ENCODE measurements around the gene MAST1.
"Not testable (repeated sequence)": the region's sequence is repeated elsewhere in the genome, so short reads cannot be mapped to it uniquely, and the experiment has no call there.

Gene MAST1

DNA sequence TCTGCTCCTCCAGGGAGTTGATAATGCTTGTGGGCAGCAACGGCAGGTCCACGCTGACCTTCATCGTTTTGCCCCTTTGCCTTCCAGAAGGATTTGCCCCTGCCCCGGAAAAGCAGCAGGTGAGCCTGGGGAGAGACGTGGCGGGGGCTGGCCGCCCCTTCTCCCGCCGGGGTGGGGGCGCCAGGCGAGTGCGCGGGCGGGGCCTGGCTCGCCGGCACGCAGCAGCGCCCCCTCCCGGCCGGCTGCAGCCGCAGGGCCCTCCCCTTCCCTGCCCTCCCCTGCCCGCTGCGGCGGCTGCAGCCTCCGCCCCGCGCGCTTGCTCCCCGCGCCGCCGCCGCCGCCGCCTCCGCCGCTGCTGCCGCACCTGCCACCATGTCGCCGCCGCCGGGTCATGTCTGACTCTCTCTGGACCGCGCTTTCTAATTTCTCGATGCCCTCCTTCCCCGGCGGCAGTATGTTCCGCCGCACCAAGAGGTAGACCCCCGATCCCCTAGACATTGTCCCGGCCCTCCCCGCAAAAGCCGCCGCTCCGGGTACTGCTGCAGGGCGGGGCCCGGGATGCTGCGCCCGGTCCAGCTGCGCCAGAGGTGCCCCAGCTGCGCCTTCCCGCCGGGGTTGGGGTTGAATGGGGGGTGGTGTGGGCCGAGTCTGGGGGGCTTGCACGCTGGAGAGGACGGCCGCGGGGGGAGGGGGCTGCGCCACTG, at the start of gene MAST1:
TSS of gene MAST1 (plus strand) at position 334 of the 704 bp plus-strand sequence. CDS start at position 392, 58 bp downstream.
- DNase-seq = peak; percentile 79

DNA sequence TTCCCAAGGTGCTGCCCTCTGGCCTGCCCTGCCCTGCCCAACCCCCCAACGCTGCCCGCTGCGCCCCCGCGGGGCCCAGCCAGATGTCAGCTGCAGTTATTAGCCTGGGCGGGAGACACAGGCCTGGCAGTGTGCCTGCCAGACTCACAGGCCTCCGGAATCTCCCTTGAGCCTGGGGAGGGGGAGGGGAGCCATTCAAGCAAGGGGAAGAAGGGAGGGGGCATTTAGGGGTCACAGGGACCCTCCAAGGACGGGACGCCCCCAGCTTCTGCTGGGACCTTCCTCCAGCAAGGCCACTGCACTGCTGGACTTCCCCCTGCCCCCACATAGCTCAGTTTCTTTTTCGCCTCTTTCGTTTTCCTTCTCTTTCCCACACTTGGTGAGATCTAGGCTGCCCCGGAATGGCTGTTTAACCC, 49.6 kb upstream of the MAST1 start:
- peak; percentile 93 for DNase-seq

DNA sequence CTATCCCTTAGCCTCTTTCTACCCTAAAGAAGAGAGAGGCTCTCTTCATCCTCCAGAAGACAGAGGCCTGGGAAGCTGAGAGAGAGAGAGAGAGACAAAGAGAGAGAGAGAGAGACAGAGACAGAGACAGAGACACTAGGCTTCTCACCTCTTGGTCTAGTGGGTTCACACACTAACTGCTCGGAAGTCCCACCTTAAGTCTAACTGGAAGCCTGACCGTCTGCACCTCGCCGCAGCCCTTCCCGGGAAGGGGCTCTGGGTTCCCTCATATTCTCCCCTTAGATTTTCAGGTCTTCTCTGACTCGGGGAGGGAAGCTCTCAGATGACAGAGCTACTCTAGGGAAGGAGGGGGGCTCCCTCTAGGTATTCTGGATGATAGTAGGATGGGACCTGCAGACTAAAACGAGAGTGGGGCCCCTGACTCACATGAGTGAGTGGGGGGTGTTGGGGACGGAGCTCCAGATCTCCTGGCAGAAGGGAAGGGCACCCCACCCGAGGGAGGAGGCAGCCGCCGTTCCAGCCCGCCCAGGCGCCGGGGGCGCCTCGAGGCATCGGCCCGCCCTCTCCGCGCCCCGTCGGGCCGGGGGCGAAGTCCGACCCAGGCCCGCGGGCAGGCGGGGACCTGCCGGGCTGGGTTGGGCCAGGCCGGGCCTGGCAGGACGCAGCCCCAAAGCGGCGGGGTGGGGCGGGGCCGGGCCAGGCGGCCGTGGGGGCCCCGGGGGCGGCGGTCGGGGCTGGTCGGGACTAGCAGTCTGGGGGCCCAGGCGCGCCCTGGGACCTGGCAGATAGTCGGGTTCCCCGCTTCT, 49.0 kb upstream of the MAST1 start:
- DNase-seq = no peak

DNA sequence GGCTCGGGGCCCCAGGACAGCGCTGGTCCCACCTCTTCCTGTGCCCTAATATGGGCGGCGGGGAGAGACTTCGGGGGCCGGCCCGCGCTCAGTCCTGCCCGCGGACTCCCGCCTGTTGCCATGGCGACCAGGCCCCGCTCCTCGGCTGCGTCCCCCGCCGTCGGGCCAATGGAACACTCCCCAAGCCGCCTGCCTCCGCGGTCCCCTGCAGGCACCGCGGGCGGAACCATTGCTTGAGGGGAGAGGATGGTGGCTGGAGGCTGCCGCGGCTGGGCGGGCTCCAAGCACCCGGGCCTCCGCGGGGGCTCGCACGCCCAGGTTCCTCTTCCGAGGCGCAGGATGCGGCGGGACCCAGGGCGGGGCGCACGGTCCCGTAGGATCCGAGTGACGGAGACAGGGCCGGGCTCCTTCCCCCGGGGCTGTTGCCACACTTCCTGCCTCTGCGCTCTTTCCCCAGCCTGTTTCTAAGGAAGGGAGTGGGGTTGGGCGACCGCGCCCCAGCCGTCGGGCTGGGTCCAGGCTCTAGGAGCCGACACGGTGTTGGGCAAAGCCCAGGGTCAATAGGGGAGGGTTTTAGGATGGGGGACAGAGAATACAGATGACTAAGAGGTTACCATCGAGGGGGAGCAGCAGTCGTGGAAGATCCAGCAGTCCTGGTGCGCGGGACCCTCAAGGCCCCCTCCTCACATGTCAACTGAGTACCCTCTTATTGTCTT, 48.3 kb upstream of the MAST1 start:
- DNase-seq = peak; percentile 99

DNA sequence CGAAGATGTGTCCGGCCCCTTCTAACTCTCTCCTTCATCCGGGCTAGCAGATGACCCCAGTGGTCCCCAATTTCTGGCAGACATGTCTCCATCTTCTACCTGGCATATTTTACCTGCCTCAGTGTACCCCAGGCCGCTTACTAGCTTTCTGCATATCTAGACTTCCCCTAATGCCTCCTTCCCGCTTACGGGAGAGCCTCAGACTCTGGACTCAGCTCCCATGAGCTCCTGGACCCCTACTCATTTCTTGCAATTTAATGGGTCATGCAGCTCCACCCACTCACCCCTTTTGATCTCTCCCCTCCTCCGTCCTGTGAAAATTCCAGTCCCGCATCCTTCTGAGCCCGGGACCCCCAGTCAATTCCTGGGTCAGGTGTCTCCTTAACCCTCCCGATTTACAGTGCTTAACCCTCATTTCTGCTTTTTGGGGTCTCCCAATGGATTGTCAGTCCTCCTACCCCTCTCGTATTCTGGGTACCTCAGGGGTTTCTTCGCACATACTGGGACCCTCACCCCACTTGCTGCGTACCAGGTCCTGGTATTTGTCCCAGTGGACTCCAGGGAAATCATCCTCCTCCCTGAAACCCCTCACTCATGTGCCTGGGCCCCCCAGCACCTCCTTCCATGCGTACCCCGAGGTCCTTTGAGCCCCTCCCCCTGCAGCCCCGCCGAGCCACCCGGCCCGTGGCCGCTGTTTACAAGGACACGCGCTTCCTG, 47.5 kb upstream of the MAST1 start:
- peak; percentile 24 for DNase-seq

DNA sequence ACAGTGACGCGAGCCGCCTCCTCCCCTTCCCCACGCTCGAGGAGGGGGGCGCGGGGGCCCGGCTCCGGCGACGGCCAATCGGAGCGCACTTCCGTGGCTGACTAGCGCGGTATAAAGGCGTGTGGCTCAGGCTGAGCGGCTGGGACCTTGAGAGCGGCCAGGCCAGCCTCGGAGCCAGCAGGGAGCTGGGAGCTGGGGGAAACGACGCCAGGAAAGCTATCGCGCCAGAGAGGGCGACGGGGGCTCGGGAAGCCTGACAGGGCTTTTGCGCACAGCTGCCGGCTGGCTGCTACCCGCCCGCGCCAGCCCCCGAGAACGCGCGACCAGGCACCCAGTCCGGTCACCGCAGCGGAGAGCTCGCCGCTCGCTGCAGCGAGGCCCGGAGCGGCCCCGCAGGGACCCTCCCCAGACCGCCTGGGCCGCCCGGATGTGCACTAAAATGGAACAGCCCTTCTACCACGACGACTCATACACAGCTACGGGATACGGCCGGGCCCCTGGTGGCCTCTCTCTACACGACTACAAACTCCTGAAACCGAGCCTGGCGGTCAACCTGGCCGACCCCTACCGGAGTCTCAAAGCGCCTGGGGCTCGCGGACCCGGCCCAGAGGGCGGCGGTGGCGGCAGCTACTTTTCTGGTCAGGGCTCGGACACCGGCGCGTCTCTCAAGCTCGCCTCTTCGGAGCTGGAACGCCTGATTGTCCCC, 46.8 kb upstream of the MAST1 start, which contains the start of gene JUNB:
TSS of gene JUNB (plus strand) at position 142 of the 706 bp plus-strand sequence. CDS start at position 428, 286 bp downstream.
- DNase-seq = peak; percentile 98

DNA sequence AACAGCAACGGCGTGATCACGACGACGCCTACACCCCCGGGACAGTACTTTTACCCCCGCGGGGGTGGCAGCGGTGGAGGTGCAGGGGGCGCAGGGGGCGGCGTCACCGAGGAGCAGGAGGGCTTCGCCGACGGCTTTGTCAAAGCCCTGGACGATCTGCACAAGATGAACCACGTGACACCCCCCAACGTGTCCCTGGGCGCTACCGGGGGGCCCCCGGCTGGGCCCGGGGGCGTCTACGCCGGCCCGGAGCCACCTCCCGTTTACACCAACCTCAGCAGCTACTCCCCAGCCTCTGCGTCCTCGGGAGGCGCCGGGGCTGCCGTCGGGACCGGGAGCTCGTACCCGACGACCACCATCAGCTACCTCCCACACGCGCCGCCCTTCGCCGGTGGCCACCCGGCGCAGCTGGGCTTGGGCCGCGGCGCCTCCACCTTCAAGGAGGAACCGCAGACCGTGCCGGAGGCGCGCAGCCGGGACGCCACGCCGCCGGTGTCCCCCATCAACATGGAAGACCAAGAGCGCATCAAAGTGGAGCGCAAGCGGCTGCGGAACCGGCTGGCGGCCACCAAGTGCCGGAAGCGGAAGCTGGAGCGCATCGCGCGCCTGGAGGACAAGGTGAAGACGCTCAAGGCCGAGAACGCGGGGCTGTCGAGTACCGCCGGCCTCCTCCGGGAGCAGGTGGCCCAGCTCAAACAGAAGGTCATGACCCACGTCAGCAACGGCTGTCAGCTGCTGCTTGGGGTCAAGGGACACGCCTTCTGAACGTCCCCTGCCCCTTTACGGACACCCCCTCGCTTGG, 46.1 kb upstream of the MAST1 start:
- peak; percentile 90 for DNase-seq

DNA sequence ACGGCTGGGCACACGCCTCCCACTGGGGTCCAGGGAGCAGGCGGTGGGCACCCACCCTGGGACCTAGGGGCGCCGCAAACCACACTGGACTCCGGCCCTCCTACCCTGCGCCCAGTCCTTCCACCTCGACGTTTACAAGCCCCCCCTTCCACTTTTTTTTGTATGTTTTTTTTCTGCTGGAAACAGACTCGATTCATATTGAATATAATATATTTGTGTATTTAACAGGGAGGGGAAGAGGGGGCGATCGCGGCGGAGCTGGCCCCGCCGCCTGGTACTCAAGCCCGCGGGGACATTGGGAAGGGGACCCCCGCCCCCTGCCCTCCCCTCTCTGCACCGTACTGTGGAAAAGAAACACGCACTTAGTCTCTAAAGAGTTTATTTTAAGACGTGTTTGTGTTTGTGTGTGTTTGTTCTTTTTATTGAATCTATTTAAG, 45.4 kb upstream of the MAST1 start:
- peak; percentile 32 for DNase-seq

DNA sequence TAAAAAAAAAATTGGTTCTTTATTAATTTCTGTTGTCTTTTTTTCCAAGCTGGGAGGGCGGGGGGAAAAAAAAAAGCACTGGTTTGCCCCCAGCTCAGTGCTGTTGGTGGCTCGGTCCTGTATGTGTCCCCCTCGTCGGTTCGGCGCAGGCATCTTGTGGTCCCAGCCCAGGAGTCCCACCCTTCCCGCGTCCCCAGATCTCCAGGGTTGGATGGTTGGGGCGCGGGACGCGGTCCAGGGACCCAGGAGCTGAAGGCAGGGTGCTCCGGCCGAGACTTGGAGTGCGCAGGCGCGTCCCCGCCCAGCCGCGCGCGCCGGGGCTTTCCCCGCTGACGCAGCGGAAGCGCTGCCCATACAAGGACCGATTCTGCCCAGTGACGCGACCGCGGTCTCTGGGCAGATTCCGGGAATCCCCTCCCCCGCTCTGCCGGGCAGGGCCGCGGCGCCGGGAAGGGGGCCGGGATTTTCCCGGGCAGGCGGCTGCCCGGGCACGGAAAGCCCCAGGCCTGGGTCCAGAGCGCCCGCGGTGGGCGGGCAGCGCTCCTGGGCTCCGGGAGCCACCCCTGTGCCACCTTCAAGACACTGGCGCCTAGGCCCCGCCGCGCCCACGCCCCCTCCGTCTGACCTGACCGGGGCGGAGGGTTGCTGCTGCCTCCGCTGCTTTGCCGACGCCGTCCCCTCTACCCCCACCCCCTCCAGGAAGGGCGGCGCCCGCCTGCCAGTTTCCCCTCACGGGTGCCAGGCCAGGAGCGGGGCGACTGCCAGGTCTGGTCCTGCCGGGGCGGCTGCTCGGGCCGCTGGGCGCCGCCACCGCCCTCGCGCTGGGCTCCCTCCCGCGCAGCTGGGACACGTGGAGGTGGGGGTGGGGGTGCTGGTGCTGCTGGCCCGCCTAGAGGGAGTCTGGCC, 44.8 kb upstream of the MAST1 start:
- DNase-seq = peak; percentile 95

DNA sequence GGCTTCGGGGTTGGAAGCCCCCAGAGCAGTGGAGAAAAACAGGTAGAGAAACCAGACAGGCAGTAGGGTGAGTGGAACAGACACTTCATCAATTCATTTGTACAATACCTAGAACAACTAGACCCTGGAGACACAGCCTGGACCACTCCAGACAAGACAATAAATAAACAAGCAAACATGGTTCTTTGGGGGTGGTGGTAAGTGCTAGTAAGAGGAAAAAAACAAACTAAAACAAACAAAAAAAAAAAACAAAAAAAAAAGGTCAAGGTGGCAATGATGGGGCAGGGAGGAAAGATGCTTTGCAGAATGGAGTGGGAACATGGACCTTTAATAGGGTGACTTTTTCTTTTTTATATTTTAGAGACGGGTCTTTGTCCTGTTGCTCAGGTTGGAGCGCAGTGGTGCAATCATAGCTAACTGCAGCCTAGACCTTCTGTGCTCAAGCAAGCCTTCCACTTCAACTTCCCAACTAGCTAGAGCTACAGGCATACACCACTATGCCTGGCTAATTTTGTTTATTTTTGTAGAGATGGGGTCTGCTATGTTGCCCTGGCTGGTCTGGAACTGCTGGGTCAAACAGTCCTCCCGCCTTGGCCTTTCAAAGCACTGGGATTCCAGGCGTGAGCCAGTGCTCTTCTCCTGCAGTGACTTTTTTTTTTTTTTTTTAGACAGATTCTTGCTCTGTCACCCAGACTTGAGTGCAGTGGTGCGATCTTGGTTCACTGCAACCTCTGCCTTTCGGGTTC, 43.9 kb upstream of the MAST1 start:
- peak; percentile 29 for DNase-seq

DNA sequence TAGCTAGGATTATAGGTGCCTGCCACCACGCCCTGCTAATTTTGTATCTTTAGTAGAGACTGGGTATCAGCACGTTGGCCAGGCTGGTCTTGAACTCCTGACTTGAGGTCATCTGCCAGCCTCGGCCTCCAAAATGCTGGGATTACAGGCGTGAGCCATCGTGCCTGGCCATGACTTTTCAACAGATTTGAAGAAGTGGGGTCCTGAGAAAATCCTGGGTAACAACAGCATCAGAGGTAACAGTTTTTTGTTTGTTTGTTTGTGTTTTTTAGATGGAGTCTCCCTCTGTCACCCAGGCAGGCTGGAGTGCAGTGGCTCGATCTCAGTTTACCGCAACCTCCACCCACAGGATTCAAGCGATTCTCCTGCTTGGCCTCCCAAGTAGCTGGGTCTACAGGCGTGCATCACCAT, 43.3 kb upstream of the MAST1 start:
- DNase-seq = no peak

DNA sequence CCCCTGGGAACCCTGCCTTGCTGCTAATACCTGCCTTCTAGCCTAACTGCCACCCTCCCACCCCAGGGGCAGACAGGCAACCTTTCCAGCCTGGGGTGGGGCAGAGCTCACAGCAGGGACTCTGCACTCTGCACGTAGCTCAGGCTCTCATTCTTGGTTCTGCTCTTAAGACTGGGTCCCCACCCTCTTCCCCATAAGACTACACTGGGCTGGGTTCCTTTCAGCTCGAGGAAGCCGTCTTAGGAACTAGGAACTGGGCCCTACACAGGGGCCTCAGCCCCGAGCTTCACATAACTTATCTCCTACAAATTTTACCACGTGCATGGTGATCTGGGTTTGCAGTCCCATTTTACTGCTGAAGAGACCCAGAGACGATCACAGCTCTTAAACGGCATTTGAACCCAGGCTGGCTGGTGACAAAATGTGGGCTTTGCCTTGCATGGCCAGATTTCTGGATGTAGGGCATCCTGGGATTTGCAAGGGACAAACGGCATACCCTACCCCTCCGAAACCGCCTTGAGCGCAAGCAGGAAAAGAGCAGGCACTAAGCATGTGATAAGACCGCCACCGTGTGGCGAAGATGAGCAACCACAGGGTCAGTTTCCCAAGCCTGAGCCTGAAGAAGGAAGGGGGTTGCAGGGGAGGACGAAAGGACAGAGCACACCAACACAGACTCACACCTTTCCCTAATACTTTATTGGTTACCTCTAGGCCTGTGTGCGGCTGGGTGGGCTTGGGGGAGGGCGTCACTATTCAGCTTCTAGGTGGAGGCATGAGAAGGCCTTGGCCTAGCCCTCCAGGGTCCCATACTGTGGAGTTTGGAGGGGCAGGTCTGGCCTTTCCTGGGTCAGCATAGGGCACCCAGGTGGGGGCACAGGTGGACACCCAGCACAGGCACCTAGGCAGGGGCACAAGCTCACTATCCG, 41.9 kb upstream of the MAST1 start:
- peak; percentile 92 for DNase-seq

DNA sequence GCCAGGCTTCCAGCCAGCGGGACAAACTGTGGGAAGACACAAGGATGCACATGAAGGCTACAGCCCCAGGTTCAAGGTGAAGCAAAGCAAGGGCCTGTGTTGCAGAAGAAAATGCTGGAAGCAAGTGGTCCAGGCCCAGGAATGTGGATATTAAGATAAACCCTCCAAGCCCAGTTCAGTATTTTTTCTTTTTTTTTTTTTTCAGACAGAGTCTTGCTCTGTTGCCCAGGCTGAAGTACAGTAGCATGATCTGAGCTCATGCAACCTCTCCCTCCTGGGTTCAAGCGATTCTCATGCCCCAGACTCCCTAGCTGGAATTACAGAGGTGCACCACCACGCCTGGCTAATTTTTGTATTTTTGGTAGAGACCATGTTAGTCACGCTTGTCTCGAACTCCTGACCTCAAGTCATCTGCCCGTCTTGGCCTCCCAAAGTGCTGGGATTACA, 41.2 kb upstream of the MAST1 start:
- no peak for DNase-seq

DNA sequence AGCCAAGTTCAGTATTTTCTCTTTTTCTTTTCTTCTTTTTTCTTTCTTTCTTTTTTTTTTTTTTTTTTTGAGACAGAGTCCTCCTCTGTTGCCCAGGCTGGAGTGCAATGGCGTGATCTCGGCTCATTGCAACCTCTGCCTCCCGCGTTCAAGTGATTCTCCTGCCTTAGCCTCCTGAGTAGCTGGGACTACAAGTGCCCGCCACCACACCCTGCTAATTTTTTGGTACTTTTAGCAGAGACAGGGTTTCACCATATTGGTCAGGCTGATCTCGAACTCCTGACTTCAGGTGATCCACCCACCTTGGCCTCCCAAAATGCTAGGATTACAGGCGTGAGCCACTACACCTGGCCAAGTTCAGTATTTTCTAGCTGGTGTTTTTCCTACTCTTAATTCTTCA, 40.7 kb upstream of the MAST1 start:
- DNase-seq = not testable (repeated sequence)

DNA sequence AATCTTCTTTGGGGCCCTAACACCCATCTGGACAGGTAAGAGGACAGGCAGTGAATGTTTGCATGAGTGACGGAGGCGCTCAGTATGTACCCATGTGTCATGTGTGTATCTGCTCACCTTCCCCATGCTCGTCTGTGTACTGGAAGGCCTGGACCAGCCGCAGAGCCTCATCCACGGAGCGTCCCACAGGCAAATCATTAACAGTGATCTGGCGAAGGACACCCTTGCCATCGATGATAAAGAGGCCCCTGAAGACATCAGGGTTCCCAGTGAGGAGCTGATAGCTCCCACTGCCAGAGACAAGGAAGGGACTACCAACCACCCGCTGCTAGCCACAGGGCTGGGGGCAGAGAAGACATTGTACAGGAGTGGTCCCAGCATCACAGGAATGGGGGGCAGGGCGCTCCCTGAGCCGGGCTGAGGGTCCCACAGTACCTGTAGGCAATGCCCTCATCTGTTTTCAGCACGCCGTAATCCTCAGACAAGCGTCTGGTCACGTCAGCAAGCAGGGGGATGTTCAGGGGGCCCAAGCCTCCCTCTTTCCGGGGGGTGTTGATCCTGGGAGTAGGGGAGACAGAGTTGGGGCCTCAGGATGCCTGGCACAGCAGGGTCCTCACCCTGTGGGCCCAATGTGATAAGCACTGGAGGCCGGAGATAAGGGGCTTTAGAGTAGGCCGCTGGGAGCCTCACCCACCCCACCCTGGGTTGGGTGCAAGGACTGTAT, 38.4 kb upstream of the MAST1 start:
- peak; percentile 66 for DNase-seq

DNA sequence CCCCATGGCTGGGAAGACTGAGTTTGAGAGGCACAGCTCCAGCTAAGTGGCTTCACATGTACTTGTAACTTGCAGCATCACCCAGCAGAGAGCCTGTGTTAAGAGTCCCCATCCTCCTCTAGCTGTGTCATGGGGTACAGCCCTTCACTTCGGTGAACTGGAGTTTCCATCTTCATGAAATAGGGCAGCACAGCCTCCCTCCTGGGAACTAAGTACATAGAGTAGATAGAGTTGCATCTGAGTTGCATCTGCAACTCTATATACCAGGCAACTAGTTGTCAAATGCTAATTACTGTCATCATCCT, 37.9 kb upstream of the MAST1 start:
- no peak for DNase-seq

DNA sequence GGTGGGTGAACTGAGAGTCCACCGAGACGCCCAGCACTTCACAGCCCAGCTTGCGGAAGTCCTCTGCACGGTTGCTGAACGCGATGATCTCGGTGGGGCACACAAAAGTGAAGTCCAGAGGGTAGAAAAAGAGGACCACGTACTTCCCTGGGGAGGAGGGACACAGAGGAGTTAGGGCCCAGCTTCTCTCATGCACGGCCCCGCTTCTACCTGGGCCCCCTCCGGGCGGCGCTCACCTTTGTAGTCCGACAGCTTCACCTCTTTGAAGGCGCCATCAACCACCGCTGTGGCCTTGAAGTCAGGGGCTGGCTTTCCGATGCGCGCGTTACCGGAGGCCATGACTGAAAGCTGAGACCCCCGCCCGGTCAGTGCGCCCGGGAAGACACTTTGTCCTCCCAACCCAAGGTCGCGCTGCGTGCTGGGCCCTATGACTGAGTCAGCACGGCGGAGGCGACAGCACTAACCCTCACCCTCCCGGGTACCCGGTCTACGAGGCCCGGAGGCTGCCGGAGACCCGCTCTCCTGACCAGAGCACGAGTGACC, 37.3 kb upstream of the MAST1 start:
- peak; percentile 37 for DNase-seq

Measured in hematopoietic multipotent progenitor cell treated with erythropoietin and hydrocortisone succinate and interleukin-3 and kit ligand, for 4 days (in vitro differentiated cells).